Activated T-cell treated with anti-CD3 and anti-CD28 coated beads, Interleukin-2, amount 50 U/mL, for 1 hour (primary cell): ENCODE results near the gene TCERG1L.
"Not testable (repeated sequence)": the region's sequence is repeated elsewhere in the genome, so short reads cannot be mapped to it uniquely, and the experiment has no call there.

ENCODE experiments used
- DNase-seq: peaks from one replicate; pipeline ENCODE4 v3.0.0-alpha.2; 2020

Gene TCERG1L

DNA sequence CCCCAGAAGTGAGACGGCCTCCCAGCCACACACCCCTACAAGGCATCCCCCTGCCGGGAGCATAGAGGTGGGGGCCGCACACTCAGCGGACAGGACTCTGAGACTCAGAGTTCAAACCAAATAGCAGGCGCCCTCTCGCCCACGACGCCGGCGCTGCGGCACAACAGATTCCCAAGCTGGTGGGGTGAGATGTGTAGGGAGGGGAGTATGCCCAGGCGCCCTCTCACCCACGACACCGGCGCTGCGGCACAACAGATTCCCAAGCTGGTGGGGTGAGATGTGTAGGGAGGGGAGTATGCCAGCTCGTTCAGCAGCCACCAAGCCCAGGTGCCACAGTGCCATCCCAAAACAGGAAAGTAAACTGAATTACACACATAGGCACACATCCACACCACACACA, 64.7 kb downstream of the TCERG1L start:
- DNase-seq: no peak

GRCh38 chr10:131246089-131246488, 65.4 kb downstream of the TCERG1L start:
- DNase-seq: no peak

DNA sequence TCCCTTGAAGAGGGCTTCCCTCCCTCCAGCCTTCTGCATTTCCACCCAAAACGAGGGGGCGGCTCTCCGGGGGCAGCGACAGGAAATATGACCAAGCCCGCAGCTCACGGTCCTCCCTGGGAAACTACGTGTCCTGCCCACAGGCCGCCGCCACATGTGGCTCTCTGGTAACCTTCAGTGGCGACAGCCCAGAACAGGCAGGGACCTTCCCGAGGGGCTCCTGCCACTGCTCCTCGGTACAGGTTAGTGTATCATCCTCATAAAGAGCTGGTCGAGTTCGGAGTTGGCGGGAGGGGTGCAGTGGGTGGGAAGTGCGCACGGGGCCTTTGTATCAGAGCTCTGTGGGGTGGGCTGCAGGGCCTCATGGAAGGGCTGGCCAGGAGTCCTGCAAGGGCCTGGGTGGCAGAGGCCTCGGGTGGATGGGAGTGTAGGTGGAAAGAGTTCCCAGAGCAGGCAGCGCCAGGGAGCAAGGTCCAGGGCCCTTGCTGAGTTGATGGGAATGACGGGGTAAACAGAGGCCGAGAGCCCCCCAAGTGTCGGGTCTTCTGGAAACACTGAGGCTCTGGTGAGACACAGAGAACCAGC, 66.0 kb downstream of the TCERG1L start:
- no peak for DNase-seq

- DNase-seq: no peak
Observed at GRCh38 chr10:131244836-131245235, 66.7 kb downstream of the TCERG1L start.

GRCh38 chr10:131243076-131243475, 68.4 kb downstream of the TCERG1L start:
- DNase-seq: no peak

- no peak for DNase-seq
Observed at GRCh38 chr10:131242007-131242406, 69.5 kb downstream of the TCERG1L start.

DNA sequence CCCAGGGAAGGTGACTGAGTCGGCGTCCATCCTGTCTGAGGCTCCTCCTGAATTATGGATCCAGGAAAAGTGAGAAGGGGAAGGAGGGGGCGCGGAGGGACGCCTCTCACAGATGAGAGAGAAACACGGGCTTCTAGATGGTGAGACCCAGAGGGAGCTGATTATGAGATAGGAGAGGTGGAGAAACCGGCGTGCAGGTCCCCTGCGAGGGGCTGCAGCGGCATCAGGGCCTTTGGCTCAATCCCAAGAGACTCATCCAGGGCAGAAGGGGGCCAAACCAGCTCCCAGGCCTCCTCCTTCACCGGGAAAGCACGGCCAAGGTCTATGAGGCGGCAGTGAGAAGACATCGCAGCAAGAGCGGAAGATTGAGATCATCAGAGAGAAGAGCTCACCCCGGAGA, 70.8 kb downstream of the TCERG1L start:
- DNase-seq: no peak

DNA sequence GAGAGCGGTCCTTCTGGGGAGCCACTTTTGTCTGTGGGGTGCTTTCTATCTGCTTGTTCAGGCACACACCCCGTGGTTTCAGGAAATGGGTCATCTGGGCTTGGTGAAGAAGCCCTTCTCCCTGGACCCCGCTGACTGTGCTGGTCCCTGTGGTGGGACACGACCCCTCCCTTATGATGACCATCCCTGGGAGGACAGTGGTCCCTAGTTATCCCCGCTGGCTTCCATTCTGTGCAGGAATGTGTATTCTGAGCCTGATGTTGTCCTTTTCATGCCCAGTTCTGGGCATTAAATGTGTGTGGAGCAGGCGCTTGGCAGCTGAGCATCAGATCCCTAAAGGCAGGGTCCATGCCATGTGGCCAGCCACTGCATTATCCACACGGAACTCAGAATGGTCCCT, 71.6 kb downstream of the TCERG1L start:
- no peak for DNase-seq

DNA sequence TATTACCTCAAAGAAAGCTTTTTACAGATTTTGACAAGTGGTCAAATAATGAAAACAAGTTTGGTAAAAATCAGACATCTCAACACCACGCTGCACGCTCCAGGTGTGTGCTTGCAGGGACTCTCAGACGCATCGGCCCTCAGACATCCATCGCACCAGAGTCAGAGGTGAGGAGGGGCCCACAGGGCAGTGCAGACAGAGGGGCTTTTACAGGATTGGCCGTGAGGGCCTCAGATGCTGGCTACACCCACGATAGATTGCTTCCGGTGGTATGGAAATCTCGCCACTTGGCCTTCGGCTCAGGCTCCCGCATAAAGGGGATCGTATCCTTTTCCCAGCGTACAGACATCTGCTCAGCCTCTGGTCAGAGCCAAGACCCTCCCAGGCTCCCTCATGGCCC, 72.1 kb downstream of the TCERG1L start:
- DNase-seq: no peak

GRCh38 chr10:131238669-131239280, 72.7 kb downstream of the TCERG1L start:
- no peak for DNase-seq

DNA sequence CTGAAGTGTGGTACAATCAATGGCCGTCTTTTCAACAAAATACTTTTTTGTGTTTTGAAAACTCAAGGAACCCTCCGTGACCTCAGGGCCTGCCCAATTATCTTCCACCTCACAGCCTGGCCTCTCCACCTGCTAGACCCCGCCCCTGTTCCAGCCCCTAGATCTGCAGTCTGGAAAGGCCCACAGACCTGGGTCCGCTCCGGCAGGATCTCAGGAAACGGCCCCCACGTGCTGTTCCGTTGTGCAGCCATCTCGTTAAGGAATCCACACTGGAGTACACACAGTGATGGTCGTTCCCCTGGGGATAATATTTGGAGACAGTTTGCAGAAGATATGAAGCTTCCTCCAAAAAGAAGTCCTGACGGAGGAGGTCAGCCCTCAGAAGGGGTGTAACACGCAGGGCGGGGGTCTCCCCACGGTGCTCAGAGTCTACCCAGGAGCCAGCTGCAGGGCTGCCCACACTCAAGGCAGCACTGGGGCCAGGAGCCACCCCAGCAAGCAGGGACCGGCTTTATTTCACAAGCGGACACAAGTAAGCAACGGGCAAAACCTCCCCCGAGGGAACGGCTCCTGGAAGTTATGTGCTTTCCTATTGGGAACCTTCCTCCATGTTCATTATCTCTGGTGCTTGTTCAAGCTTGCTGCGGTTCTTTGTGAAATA, 73.4 kb downstream of the TCERG1L start:
- no peak for DNase-seq

DNA sequence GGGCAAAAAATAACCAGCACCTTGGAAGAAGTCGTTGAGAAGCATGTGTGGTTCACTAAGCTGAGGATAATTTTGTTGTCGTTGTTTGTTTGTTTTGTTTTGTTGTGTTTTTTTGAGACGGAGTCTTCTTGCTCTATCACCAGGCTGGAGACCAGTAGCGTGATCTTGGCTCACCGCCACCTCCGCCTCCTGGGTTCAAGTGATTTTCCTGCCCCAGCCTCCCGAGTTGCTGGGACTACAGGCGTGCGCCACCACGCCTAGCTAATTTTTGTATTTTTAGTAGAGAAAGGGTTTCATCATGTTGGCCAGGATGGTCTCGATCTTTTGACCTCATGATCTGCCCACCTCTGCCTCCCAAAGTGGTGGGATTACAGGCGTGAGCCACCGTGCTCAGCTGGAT, 76.9 kb downstream of the TCERG1L start:
- DNase-seq: not testable (repeated sequence)

DNA sequence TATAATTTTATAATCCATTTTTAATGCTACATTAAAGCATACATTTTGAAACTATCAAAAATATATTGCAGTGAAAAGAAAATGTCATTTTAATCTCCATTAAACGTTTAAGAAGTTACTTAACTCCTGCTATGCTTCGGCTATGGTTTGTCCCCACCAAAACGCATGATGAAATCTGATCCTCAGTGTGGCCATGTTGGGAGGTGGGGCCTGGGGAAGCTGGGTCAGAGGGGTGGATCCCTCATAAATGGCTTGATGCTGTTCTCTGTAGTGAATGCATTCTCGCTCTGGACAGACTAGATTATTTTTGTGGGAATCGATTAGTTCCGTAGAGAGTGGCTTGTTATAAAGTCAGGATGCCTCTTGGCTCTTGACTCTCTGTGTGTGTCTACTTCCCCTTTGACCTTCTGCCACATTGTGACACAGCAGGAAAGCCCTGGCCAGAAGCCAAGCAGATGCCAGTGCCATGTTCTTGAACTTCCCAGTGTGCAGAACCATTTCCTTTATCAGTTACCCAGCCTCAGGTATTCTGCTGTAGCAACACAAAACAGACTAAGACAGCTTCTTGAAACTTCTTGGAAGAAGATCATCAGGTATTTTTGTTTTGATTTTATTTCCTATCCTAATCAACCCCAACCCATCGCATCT, 77.8 kb downstream of the TCERG1L start:
- no peak for DNase-seq

GRCh38 chr10:131231965-131232541, 79.5 kb downstream of the TCERG1L start:
- DNase-seq: no peak

GRCh38 chr10:131231323-131231964, 80.1 kb downstream of the TCERG1L start:
- DNase-seq: no peak

GRCh38 chr10:131230641-131231322, 80.7 kb downstream of the TCERG1L start:
- no peak for DNase-seq

- no peak for DNase-seq
Observed at GRCh38 chr10:131230166-131230565, 81.4 kb downstream of the TCERG1L start.

- DNase-seq: no peak
Observed at GRCh38 chr10:131227163-131227740, 84.3 kb downstream of the TCERG1L start.

- no peak for DNase-seq
Observed at GRCh38 chr10:131226446-131227162, 84.9 kb downstream of the TCERG1L start.

- DNase-seq: no peak
Observed at GRCh38 chr10:131224106-131224505, 87.4 kb downstream of the TCERG1L start.

- no peak for DNase-seq
Observed at GRCh38 chr10:131223422-131223821, 88.1 kb downstream of the TCERG1L start.
